Measurements from ENCODE around the gene FTO.
A peak's percentile ranks its signal among the peaks of the same experiment; 100 is the strongest.
"Not testable (repeated sequence)": the region's sequence is repeated elsewhere in the genome, so short reads cannot be mapped to it uniquely, and the experiment has no call there.

Gene FTO

GRCh38 chr16:53866520-53866919, 162.6 kb downstream of the FTO start:
- DNase-seq = no peak

GRCh38 chr16:53870831-53871230, 166.9 kb downstream of the FTO start:
- no peak for DNase-seq

GRCh38 chr16:53872248-53873221, 168.6 kb downstream of the FTO start:
- no peak for DNase-seq

- no peak for DNase-seq
Measured at GRCh38 chr16:53876811-53877210, 172.9 kb downstream of the FTO start.

GRCh38 chr16:53878216-53878615, 174.3 kb downstream of the FTO start:
- no peak for DNase-seq

GRCh38 chr16:53881371-53881770, 177.4 kb downstream of the FTO start:
- DNase-seq = no peak

GRCh38 chr16:53882310-53882709, 178.4 kb downstream of the FTO start:
- DNase-seq = no peak

GRCh38 chr16:53884748-53885147, 180.8 kb downstream of the FTO start:
- no peak for DNase-seq

GRCh38 chr16:53886482-53887378, 182.8 kb downstream of the FTO start:
- DNase-seq = no peak

- no peak for DNase-seq
Measured at GRCh38 chr16:53888222-53888621, 184.3 kb downstream of the FTO start.

GRCh38 chr16:53890877-53891276, 186.9 kb downstream of the FTO start:
- not testable (repeated sequence) for DNase-seq

GRCh38 chr16:53891409-53892139, 187.6 kb downstream of the FTO start:
- DNase-seq = no peak

GRCh38 chr16:53892155-53892554, 188.2 kb downstream of the FTO start:
- peak in 8 of 14 donors; percentile 1 to 70 (median 20) for DNase-seq

GRCh38 chr16:53893731-53894435, 189.9 kb downstream of the FTO start:
- no peak for DNase-seq

GRCh38 chr16:53894686-53895085, 190.7 kb downstream of the FTO start:
- DNase-seq = no peak

GRCh38 chr16:53895433-53895832, 191.5 kb downstream of the FTO start:
- DNase-seq = no peak

- no peak for DNase-seq
Measured at GRCh38 chr16:53895851-53896250, 191.9 kb downstream of the FTO start.

- peak in 1 of 14 donors; percentile 31 for DNase-seq
Measured at GRCh38 chr16:53896722-53897121, 192.8 kb downstream of the FTO start.

- no peak for DNase-seq
Measured at GRCh38 chr16:53898993-53899392, 195.0 kb downstream of the FTO start.

GRCh38 chr16:53899431-53899830, 195.5 kb downstream of the FTO start:
- DNase-seq = no peak

- DNase-seq = no peak
Measured at GRCh38 chr16:53900667-53901066, 196.7 kb downstream of the FTO start.

- DNase-seq = no peak
Measured at GRCh38 chr16:53901408-53901807, 197.5 kb downstream of the FTO start.

All from C1 segment of cervical spinal cord (tissue), 14 donors.